Endothelial cell of umbilical vein (primary cell): ENCODE data around the gene AGRN. TPM values are rescaled to one million over a fixed set of nuclear protein-coding genes. Genes with fewer than 3 reads are reported as not detected.

Source experiments
- BruUV-seq: library from RNA; stranded (reverse); fragments of 400-500 nt; replicated peaks from 2 replicates; lab custom pipeline; 2021; lab: Mats Ljungman, UMichigan
- CTCF ChIA-PET: fragments of 300-600, 350-600 bp; sonication (Branson Sonifier 250); formaldehyde crosslinking; loops from one replicate; lab custom pipeline; 2021; ENCODE audit warnings: antibody characterized with exemption, inconsistent platforms; lab: Charles Lee
- POLR2A ChIA-PET: fragments of 300-600, 350-600 bp; sonication (Branson Sonifier 250); formaldehyde crosslinking; loops from one replicate; lab custom pipeline; 2021; ENCODE audit warnings: antibody characterized with exemption, inconsistent platforms; lab: Charles Lee
- DNase-seq: peaks from one replicate; pipeline ENCODE4 v3.0.0-alpha.2; 2011; ENCODE audit warnings: low read depth, low spot score
- FAIRE-seq: peaks from 2 replicates; lab custom pipeline; 2011; peaks lifted over from hg19 to GRCh38; lab: Jason Lieb, UNC
- H2AFZ ChIP-seq: 2 replicates; pipeline ENCODE4 v1.6.0; 2012; ENCODE audit warnings: low read depth, low read length, control low read depth, inconsistent platforms
- H3K27ac ChIP-seq: 2 replicates; pipeline ENCODE4 v1.5.1; 2011; ENCODE audit warnings: low read depth, mild to moderate bottlenecking, control low read depth, low read length, moderate library complexity; ENCODE audit not compliant: insufficient read depth
- H3K27me3 ChIP-seq, 2 experiments: 2 replicates each; pipeline versions ENCODE4 v1.6.0 to v1.6.1; 2011; ENCODE audit warnings: low read length in 2 of 2, mixed read lengths in 1 of 2; ENCODE audit not compliant: control insufficient read depth in 2 of 2, insufficient read depth in 2 of 2
- H3K36me3 ChIP-seq, 2 experiments: 2 replicates in 1 of 2; 3 replicates in 1 of 2; pipeline ENCODE4 v1.5.1; 2011; ENCODE audit warnings: low read length in 2 of 2, mild to moderate bottlenecking in 1 of 2, moderate library complexity in 1 of 2; ENCODE audit not compliant: control insufficient read depth in 2 of 2, insufficient read depth in 2 of 2; ENCODE audit errors: extremely low read depth in 1 of 2
- H3K4me1 ChIP-seq: 3 replicates; pipeline ENCODE4 v1.5.1; 2011; ENCODE audit warnings: mild to moderate bottlenecking, low read length; ENCODE audit not compliant: control insufficient read depth, insufficient read depth; ENCODE audit errors: extremely low read depth
- H3K4me2 ChIP-seq: 2 replicates; pipeline ENCODE4 v1.6.1; 2011; ENCODE audit warnings: low read length, control low read depth, mixed read lengths; ENCODE audit not compliant: insufficient read depth
- H3K4me3 ChIP-seq, 3 experiments: fragments of 200-600 bp in 1 of 3; sonication (generic), shearing (Covaris generic) in 1 of 3; replicated peaks in 1 of 3; 2 replicates each; pipeline ENCODE4 v1.5.1; 2011 to 2016; ENCODE audit warnings: control low read depth in 3 of 3, low read length in 3 of 3, mild to moderate bottlenecking in 2 of 3, inconsistent platforms in 1 of 3, low read depth in 1 of 3, moderate library complexity in 1 of 3; ENCODE audit not compliant: insufficient read depth in 1 of 3
- H3K79me2 ChIP-seq: 2 replicates; pipeline ENCODE4 v1.6.0; 2012; ENCODE audit warnings: low read length, inconsistent platforms; ENCODE audit not compliant: control insufficient read depth, insufficient read depth
- H3K9ac ChIP-seq: replicated peaks from 2 replicates; pipeline ENCODE3; 2011; ENCODE audit warnings: low read length, control low read depth; ENCODE audit not compliant: insufficient read depth; ENCODE audit errors: extremely low read depth
- H3K9me1 ChIP-seq: replicated peaks from 3 replicates; pipeline ENCODE4 v1.6.0; 2011; ENCODE audit warnings: mild to moderate bottlenecking, low read length; ENCODE audit not compliant: control insufficient read depth, insufficient read depth; ENCODE audit errors: extremely low read depth
- H3K9me3 ChIP-seq: replicated peaks from 2 replicates; pipeline ENCODE4 v1.5.1; 2012; ENCODE audit warnings: low read length, inconsistent platforms; ENCODE audit not compliant: control insufficient read depth, insufficient read depth
- H4K20me1 ChIP-seq: replicated peaks from 2 replicates; pipeline ENCODE3; 2011; ENCODE audit warnings: mild to moderate bottlenecking, low read length; ENCODE audit not compliant: control insufficient read depth, insufficient read depth; ENCODE audit errors: extremely low read depth
- CTCF ChIP-seq, 2 donors: IDR thresholded peaks; 1 replicate in 1 of 2; 2 replicates in 1 of 2; pipeline ENCODE4 v1.5.1; 2011; ENCODE audit warnings: low read length in 2 of 2, mild to moderate bottlenecking in 2 of 2, moderate library complexity in 2 of 2, control low read depth in 1 of 2, inconsistent platforms in 1 of 2, low read depth in 1 of 2; ENCODE audit not compliant: insufficient read depth in 1 of 2; ENCODE audit errors: extremely low read depth in 1 of 2
- EZH2 ChIP-seq: IDR thresholded peaks from 2 replicates; pipeline ENCODE4 v1.6.1; 2012; ENCODE audit warnings: borderline replicate concordance, low read depth, mild to moderate bottlenecking, moderate library complexity, low read length, inconsistent platforms; ENCODE audit not compliant: severe bottlenecking
- GATA2 ChIP-seq: IDR thresholded peaks from 2 replicates; pipeline ENCODE4 v1.7.0; 2011; ENCODE audit warnings: low read depth, mild to moderate bottlenecking, moderate library complexity, mixed read lengths, low read length; ENCODE audit not compliant: insufficient read length, insufficient read depth
- MAX ChIP-seq: IDR thresholded peaks from 2 replicates; pipeline ENCODE4 v1.6.1; 2011; ENCODE audit not compliant: insufficient read depth, insufficient read length
- MYC ChIP-seq: IDR thresholded peaks from one replicate; pipeline ENCODE4 v1.6.1; 2011; ENCODE audit warnings: mild to moderate bottlenecking, low read depth, low read length
- POLR2A ChIP-seq: IDR thresholded peaks from 2 replicates; pipeline ENCODE4 v1.6.1; 2012; ENCODE audit warnings: low read depth, mild to moderate bottlenecking, control low read depth, low read length
- dilution Hi-C: fragments of 300-500 bp; cut with MboI; formaldehyde crosslinking; loops from one replicate; pipeline ENCODE4 v1.15.0; 2019; ENCODE audit warnings: low sequenced_read_pairs; ENCODE audit not compliant: extremely low pct_ligation_motif_present
- intact Hi-C: fragments of 100-400 bp; cut with micrococcal nuclease; formaldehyde crosslinking; loops from one replicate; pipeline ENCODE4 v1.10.0; 2022
- polyA plus RNA-seq, 4 experiments: library from polyadenylated mRNA; depleted of rRNA in 3 of 4; stranded (reverse) in 3 of 4; unstranded in 1 of 4; fragments of >200 nt; gene quantifications; 2 replicates each; pipeline versions ENCODE4 v1.2.1 to v1.2.3, GENCODE V29; 2011 to 2012; ENCODE audit warnings: missing spikeins in 1 of 4
- total RNA-seq: library from RNA; stranded (reverse); gene quantifications from 2 replicates; pipeline ENCODE4 v1.2.3, GENCODE V29; 2021

AGRN gene
- total and polyA plus RNA-seq, 2 donors (not counting 3 experiments of a cell fraction or from before 2014, with no cell fraction given) = 66.6 to 67.8 TPM

GRCh38 chr1:1068517-1069055, 48.7 kb downstream of the AGRN start:
- Histone ChIP-seq H3K27ac (no peak overlapping the region), H3K79me2 (no peaks in the 10 kb centered on the region), H3K9me3 (no peaks in the 10 kb centered on the region), H3K9ac (no peak overlapping the region), H4K20me1 (no peaks in the 10 kb centered on the region), H2AFZ (no peak overlapping the region), H3K4me3 (peak overlapping the region in 1 of 3 experiments; percentile 41), H3K4me1 (peaks cover 6% of the 10 kb centered on the region), H3K4me2 (no peak overlapping the region), H3K36me3 (no peaks in the 10 kb centered on the region), H3K27me3 (no peaks in the 10 kb centered on the region), H3K9me1 (no peaks in the 10 kb centered on the region)
- dilution Hi-C loops (no loop called here), intact Hi-C loops (loop anchor here (1.0 kb wide), 1 partner anchor 109 kb away; the partner anchor contains the start of gene NOC2L)
- CTCF ChIA-PET = no interaction called here
- no peak for TF ChIP-seq EZH2
- TF ChIP-seq MYC = no peak
- no peak for TF ChIP-seq POLR2A
- TF ChIP-seq GATA2 = no peak
- no TSS peak for BruUV-seq
- DNase-seq (no peak), FAIRE-seq (no peak)
- POLR2A ChIA-PET = no interaction called here

GRCh38 chr1:1069056-1069710, 49.3 kb downstream of the AGRN start:
- peak; percentile 38 for FAIRE-seq
- Histone ChIP-seq H3K9me3 (no peaks in the 10 kb centered on the region), H3K27ac (no peak overlapping the region), H3K79me2 (no peaks in the 10 kb centered on the region), H3K27me3 (no peaks in the 10 kb centered on the region), H4K20me1 (no peaks in the 10 kb centered on the region), H3K9me1 (no peaks in the 10 kb centered on the region), H3K4me1 (no peaks in the 10 kb centered on the region), H3K36me3 (no peaks in the 10 kb centered on the region), H3K4me3 (peak overlapping the region in 2 of 3 experiments; percentile 28 to 41), H3K9ac (no peak overlapping the region), H2AFZ (peak overlapping the region; percentile 94), H3K4me2 (peak overlapping the region; percentile 27)
- peak; percentile 40 for DNase-seq
- POLR2A ChIA-PET = no interaction called here
- intact Hi-C loops = loop anchor here (1.0 kb wide), 1 partner anchor 110 kb away; the partner anchor contains the start of gene NOC2L
- dilution Hi-C loops = no loop called here
- BruUV-seq = no TSS peak
- no peak for TF ChIP-seq MYC
- no peak for TF ChIP-seq MAX
- TF ChIP-seq POLR2A = no peak
- TF ChIP-seq CTCF (IDR thresholded peaks at IDR 0.05; ENCODE audit: extremely low read depth in 1 of 2, insufficient read depth in 1 of 2, low read depth in 1 of 2, low read length in 2 of 2) = no peak
- CTCF ChIA-PET = interaction anchor here (1.3 kb wide), 1 partner anchor 223 kb away, joined by 4 read pairs; no protein-coding TSS in a partner anchor
